Measurements from ENCODE around the gene BAZ2B.

DNA sequence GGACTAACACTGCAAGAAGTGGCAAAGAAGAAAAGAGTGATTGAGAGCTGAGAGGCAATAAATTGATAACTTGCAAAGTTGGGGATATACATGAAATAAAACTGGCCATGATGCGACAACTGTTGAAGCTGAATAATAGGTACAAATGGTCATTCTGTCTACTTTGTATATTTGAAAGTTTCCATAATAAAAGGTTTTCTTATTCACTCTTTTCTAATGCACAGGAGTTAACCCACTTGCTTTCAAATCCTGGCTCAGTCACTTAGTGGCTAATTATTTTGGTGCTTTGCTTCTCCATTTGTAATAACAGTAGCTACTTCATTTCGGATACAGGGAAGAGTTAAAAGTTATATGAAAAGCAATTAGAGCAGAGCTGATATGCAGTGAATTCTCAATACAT lies 170.1 kb downstream of the BAZ2B start:
- TF ChIP-seq CTCF (IDR thresholded peaks at IDR 0.05; ENCODE audit: borderline replicate concordance, extremely low read depth, low read length, poor library complexity, severe bottlenecking) (no peak), EZH2 (IDR thresholded peaks at IDR 0.05; ENCODE audit: borderline replicate concordance, low read depth, low read length, severe bottlenecking) (no peak)
